Measurements from ENCODE around the gene PMIS2. TPM values are rescaled to one million over a fixed set of nuclear protein-coding genes. Genes with fewer than 3 reads are reported as not detected.

Gene PMIS2
- total RNA-seq, 1 donor from 2014 or later = not detected

- DNase-seq (ENCODE audit: low spot score) (no peak), ATAC-seq (no peak)
- intact Hi-C loops (cut with DNase I) = loop anchor here (10.0 kb wide), 1 partner anchor 1191 kb away; no protein-coding TSS in a partner anchor
Measured at GRCh38 chr19:35554076-35554475, 31.9 kb upstream of the PMIS2 start.

- ATAC-seq (no peak), DNase-seq (ENCODE audit: low spot score) (no peak)
- intact Hi-C loops (cut with DNase I) = loop anchor here (10.0 kb wide), 1 partner anchor 1189 kb away; no protein-coding TSS in a partner anchor
Measured at GRCh38 chr19:35555301-35556005, 30.5 kb upstream of the PMIS2 start.

GRCh38 chr19:35556025-35556590 is 29.9 kb upstream of the PMIS2 start:
- ATAC-seq (no peak), DNase-seq (ENCODE audit: low spot score) (no peak)
- intact Hi-C loops (cut with DNase I) = loop anchor here (10.0 kb wide), 1 partner anchor 1189 kb away; no protein-coding TSS in a partner anchor

GRCh38 chr19:35556846-35557538 is 29.0 kb upstream of the PMIS2 start:
- ATAC-seq = no peak
- intact Hi-C loops (cut with DNase I) = loop anchor here (10.0 kb wide), 1 partner anchor 1188 kb away; no protein-coding TSS in a partner anchor
- no peak for DNase-seq (ENCODE audit: low spot score)

GRCh38 chr19:35557539-35558399 is 28.2 kb upstream of the PMIS2 start:
- DNase-seq (ENCODE audit: low spot score) = peak; percentile 77
- intact Hi-C loops (cut with DNase I) = loop anchor here (10.0 kb wide), 1 partner anchor 1187 kb away; no protein-coding TSS in a partner anchor

GRCh38 chr19:35558400-35559280 is 27.3 kb upstream of the PMIS2 start:
- ATAC-seq (no peak), DNase-seq (ENCODE audit: low spot score) (no peak)
- intact Hi-C loops (cut with DNase I) = loop anchor here (10.0 kb wide), 1 partner anchor 1186 kb away; no protein-coding TSS in a partner anchor

More at GRCh38 chr19:35557539-35558399, 28.2 kb upstream of the PMIS2 start:
- ATAC-seq = peak; percentile 59

- DNase-seq (ENCODE audit: low spot score) (no peak), ATAC-seq (no peak)
- intact Hi-C loops (cut with DNase I) = loop anchor here (10.0 kb wide), 1 partner anchor 1186 kb away; no protein-coding TSS in a partner anchor
Measured at GRCh38 chr19:35559281-35559659, 26.7 kb upstream of the PMIS2 start.

GRCh38 chr19:35559781-35560180 is 26.2 kb upstream of the PMIS2 start:
- intact Hi-C loops (cut with DNase I) = loop anchor here (10.0 kb wide), 1 partner anchor 1185 kb away; no protein-coding TSS in a partner anchor
- no peak for ATAC-seq
- DNase-seq (ENCODE audit: low spot score) = no peak

GRCh38 chr19:35560271-35560670 is 25.7 kb upstream of the PMIS2 start:
- intact Hi-C loops (cut with DNase I) = no loop called here
- DNase-seq (ENCODE audit: low spot score) = no peak

GRCh38 chr19:35560677-35561076 is 25.3 kb upstream of the PMIS2 start:
- DNase-seq (ENCODE audit: low spot score) (no peak), ATAC-seq (no peak)
- intact Hi-C loops (cut with DNase I) = no loop called here

More at GRCh38 chr19:35560271-35560670, 25.7 kb upstream of the PMIS2 start:
- ATAC-seq = no peak

GRCh38 chr19:35561436-35561835 is 24.5 kb upstream of the PMIS2 start:
- intact Hi-C loops (cut with DNase I) = no loop called here
- no peak for ATAC-seq

GRCh38 chr19:35562336-35562735 is 23.6 kb upstream of the PMIS2 start:
- no peak for DNase-seq (ENCODE audit: low spot score)
- intact Hi-C loops (cut with DNase I) = no loop called here
- no peak for ATAC-seq

More at GRCh38 chr19:35561436-35561835, 24.5 kb upstream of the PMIS2 start:
- DNase-seq (ENCODE audit: low spot score) = no peak

GRCh38 chr19:35562776-35563175 is 23.2 kb upstream of the PMIS2 start:
- intact Hi-C loops (cut with DNase I) = no loop called here
- DNase-seq (ENCODE audit: low spot score) (no peak), ATAC-seq (no peak)

GRCh38 chr19:35563207-35563829 is 22.7 kb upstream of the PMIS2 start, which contains the start of gene ATP4A:
ATP4A (minus strand) TSS chr19:35563658; CDS start chr19:35563629, 29 bp downstream.
- intact Hi-C loops (cut with DNase I) = no loop called here
- DNase-seq (ENCODE audit: low spot score) (no peak), ATAC-seq (no peak)

GRCh38 chr19:35565016-35565856 is 20.7 kb upstream of the PMIS2 start:
- DNase-seq (ENCODE audit: low spot score) = no peak
- ATAC-seq = no peak
- intact Hi-C loops (cut with DNase I) = no loop called here

- no peak for ATAC-seq
- intact Hi-C loops (cut with DNase I) = no loop called here
- DNase-seq (ENCODE audit: low spot score) = no peak
Measured at GRCh38 chr19:35566738-35567137, 19.2 kb upstream of the PMIS2 start.
